Amygdala (tissue), 56 donors: ENCODE results near the gene HIF1AN.
"Not testable (repeated sequence)": the region's sequence is repeated elsewhere in the genome, so short reads cannot be mapped to it uniquely, and the experiment has no call there.

Experiments
- DNase-seq, 56 donors: peaks; one replicate each; lab custom pipeline; 2025; lab: John Stamatoyannopoulos, UW

The HIF1AN gene

GRCh38 chr10:100562008-100562672, 26.4 kb downstream of the HIF1AN start:
- peak in 45 of 56 donors; percentile 6 to 81 (median 44) for DNase-seq

GRCh38 chr10:100565206-100565985, 29.7 kb downstream of the HIF1AN start:
- DNase-seq = no peak

- no peak for DNase-seq
Observed at GRCh38 chr10:100566561-100566960, 30.8 kb downstream of the HIF1AN start.

GRCh38 chr10:100567249-100567648, 31.5 kb downstream of the HIF1AN start:
- no peak for DNase-seq

DNA sequence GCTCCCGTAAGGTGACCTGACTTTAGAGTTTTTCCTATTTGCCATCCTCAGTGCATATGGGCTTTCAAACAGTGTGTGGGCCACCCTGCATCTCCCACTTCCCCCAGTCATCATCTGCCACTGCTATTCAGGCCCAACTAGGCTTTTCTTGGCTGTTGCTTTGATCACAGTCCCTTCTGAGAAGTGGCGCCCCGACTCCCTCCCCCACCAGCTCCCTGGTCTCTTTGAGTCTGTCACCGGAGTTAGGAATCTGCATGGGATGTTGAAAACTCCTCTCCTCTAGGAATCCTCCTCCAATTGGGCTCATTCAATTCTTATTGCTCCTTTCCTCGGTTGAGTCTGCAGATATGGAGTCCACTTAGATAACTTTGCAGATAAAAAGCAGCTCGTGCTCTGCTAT, 32.1 kb downstream of the HIF1AN start:
- DNase-seq = no peak

DNA sequence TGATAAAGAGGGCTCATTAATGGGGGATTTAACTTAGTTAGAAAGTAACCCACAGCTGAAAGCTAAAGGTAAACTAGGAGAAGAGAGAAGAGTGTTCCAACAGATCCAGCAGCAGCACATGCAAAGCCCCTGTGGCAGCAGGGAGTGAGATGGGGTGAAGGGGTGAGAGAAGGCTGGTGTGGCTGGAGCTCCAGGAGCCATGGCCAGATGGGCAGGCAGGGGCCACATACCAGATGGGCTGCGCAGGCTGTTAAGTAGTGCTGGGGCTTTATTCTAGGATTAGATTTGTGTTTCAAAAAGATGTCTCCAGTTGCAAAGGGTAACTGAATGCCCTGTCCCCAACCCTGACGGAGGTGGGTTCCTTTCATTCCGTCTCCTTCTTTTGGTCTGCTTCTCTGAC, 33.2 kb downstream of the HIF1AN start:
- DNase-seq = no peak

GRCh38 chr10:100569687-100570481, 34.1 kb downstream of the HIF1AN start:
- no peak for DNase-seq

DNA sequence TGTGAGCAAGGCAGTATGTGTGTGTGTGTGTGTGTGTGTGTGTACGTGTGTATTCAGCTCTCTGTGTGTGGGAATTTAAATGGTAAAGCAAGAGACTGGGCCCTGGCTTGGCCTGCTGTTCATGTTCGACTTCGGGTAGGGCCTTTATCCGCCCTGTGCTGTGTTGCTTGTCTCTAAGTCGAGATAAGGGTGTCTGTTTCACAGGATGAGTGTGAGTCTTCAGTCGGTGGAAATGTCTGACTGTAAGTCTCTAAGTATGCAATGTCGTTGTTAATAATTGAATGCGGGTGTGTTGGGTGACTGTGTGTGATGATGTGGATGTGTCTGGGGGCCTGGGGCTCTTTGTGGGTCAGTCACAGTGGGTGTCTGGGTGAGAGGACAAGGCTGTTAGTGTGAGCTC, 34.8 kb downstream of the HIF1AN start:
- DNase-seq = no peak

DNA sequence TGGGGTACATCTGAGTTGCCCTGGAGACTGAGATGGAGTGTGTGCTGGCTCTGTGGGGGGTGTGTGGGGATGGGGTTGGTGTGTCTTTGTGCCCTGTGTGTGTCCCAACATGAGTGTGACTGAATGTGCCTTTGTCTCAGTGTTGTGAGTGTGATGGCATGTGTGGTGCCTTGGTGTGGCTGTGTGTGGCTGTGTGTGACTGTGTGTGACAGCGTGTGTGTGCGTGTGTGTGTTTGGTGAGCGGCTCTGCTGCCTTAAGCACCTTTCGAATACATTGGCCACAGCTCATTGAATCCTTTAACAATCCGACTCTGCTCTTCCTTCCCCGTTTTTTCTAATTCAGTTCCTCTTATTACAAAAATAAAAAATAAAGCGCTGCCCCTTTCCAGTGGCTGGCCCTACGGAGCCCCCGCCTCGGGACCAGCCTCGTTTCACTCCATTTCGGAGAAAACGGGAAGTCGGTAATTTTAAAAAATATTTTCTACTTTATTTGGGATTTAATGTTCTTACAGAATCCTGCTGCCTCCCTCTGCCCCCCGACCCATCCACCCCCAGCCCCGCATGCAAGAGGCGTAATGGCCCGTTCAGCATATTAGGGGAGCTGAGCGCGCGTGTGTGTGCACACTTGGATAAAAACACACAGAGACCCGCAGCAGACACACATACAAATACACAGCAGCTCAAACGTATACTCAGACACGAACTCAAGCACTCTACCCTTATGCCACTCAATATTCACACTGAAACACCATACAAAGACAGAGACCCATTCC, 35.5 kb downstream of the HIF1AN start:
- DNase-seq = no peak

DNA sequence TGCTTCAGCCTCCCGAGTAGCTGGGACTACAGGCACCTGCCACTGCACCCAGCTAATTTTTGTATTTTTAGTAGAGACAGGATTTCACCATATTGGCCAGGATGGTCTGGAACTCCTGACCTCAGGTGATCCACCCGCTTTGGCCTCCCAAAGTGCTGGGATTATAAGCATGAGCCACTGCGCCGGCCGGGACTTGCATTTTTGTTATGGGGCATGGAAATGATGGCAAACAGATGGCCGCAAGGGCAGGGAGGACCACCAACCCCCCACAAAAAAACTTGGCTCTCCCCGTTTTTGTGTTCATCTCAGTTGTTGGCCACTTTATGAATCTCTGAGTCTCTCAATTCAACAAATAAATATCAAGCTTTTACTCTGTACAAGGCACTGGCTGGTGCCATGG, 39.4 kb downstream of the HIF1AN start:
- DNase-seq = not testable (repeated sequence)

DNA sequence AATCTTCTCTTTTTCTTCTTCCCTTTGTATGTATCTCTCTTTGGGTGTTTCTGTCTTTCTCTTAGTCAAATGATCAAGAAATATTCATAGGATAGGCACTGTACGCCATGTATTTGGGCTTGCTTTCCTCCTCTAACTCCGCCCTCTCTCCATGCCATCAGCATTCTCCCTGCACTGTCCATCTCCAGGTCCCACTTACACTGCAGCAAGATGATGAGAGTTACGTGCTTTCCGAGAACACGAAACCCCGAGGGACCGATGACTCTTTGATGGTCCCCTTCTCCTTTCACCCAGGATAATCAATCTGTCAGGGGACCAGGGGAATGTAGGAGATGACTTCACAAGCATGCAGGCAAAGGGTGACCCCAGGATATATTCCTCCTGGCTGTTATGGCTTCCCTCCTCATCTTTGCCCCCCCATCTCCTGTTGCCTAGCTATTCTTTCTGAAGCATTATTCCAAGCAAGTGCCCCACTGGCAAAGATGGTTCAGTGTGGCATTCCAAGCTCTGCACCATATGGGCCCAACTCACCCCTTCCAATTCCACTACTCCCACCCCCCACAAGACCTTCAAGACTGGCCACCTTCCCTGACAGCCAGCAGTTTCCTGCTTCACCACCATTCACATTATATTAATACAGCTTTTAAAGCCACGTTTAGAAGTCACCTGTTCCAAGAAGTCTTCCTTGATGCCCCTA, 40.0 kb downstream of the HIF1AN start:
- no peak for DNase-seq

DNA sequence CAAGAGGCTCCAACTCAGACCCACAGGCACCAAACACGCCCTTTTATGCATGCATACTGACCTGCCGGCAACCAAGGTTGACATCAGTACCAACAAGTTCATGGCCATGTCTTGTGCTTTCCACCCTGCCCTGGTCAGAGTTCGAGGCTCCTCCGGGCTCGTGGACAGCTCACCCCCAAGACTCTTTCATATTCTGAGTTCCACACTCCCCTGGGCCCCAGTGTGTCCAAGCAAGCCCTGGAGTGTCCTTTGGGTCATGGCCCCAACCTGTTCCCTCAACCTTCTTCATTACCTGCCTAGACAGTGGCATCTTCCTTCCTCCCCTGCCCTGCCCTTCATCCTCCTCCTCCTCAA, 40.5 kb downstream of the HIF1AN start:
- no peak for DNase-seq

DNA sequence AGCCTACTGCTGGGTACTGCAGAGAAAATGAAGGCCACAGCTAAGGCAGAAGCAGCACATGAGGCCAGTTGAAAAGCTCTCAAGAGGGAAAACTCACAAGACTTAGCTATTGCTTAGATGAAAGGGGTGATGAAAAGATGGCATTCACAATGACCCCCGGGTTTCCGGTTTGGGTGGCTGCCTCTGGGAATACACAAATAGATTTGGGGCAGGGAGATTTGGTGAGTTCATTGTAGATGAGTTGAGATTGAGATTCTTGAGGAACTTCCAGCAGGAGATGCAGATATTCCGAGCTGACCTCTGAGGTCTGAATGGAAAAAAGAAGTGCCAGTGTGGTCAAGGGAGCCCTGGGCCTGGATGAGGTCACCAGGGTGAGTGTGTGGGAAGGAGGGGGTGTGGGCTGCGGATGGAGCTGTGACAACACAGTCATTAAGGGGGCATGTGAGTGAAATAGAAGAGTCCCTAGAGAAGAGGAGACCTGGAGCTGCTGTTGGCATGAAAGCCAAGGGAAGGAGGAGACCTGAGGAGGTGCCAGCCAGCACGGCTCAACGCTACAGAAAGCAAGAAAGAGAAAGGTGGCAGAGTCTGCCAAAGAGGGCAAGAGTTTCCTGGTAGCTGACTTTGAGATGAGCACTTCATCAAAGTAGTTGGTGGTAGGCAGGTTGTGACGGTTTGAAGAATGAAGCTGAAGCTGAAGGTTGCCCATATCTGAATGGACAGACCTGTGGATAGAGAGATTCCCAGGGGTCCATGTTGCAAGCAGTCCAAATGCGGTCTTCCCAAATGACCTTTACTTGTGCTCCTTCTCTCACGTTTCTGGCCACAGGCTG, 43.7 kb downstream of the HIF1AN start:
- no peak for DNase-seq

DNA sequence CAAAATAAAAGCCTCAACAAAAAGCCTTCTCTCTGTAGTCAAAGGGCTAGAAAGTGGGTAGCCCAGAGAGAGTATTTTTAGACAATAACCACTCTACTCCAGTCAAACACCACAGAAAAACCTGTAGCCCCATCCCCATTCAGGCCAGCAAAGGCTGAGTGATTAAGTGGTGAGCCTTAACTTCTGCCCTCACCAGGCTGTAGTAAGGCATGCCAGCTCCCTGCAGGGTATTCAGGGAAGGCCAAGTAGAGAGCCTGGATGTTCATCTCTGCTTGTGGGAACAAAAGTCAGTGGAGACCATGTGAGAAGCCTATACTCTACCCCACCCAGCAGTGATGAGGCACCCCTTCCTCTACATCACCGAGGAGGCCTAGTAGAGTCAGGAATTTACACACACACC, 51.2 kb downstream of the HIF1AN start:
- no peak for DNase-seq

- no peak for DNase-seq
Observed at GRCh38 chr10:100598166-100598565, 62.4 kb downstream of the HIF1AN start.

DNA sequence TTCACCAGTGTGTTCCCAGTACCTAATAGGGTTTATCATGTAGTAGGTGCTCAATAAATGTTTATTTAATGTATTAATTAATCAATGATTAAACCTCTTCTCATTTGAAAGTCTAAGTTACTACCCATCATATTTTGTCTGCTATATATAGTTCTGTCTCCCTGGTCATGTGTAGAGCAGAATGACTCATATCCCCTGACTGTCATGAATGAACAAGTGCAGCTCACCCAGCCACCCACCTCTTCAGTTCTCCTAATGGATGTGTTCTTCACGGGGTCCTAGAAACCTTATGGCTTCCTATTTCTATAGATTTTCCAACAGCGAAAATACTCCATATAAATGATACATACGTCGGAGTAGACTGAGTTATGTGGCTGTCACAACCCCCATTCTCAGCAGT, 64.5 kb downstream of the HIF1AN start:
- no peak for DNase-seq

- DNase-seq = no peak
Observed at GRCh38 chr10:100607439-100607838, 71.7 kb downstream of the HIF1AN start.
